Measurements from ENCODE around the gene TIAM2.

Gene TIAM2

GRCh38 chr6:155244434-155244833 is 249.3 kb downstream of the TIAM2 start:
- no peak for DNase-seq

GRCh38 chr6:155245193-155245592 is 250.1 kb downstream of the TIAM2 start:
- no peak for DNase-seq

DNA sequence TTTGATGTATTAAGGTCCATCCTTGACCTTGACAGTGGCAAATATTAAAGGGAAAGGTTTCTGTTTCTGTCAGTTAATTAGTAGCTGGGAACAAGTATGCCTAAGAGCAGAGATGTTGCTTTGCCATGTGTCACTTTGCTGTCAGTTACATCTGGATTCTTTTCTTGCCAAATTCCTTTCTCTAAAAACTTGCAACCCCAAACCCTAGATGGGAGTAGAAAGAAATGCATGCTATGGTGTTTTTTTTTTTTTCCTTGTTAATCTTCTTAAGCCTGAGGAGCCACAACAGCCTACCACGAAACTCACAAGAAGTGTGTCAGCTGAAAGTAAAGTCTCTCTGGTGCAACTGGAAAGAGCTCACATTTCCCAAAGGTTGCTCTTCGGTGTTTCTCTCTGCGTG is 250.7 kb downstream of the TIAM2 start:
- DNase-seq, result no peak

- no peak for DNase-seq
Observed at GRCh38 chr6:155246825-155247224, 251.7 kb downstream of the TIAM2 start.

- no peak for DNase-seq
Observed at GRCh38 chr6:155247618-155248007, 252.5 kb downstream of the TIAM2 start.

DNA sequence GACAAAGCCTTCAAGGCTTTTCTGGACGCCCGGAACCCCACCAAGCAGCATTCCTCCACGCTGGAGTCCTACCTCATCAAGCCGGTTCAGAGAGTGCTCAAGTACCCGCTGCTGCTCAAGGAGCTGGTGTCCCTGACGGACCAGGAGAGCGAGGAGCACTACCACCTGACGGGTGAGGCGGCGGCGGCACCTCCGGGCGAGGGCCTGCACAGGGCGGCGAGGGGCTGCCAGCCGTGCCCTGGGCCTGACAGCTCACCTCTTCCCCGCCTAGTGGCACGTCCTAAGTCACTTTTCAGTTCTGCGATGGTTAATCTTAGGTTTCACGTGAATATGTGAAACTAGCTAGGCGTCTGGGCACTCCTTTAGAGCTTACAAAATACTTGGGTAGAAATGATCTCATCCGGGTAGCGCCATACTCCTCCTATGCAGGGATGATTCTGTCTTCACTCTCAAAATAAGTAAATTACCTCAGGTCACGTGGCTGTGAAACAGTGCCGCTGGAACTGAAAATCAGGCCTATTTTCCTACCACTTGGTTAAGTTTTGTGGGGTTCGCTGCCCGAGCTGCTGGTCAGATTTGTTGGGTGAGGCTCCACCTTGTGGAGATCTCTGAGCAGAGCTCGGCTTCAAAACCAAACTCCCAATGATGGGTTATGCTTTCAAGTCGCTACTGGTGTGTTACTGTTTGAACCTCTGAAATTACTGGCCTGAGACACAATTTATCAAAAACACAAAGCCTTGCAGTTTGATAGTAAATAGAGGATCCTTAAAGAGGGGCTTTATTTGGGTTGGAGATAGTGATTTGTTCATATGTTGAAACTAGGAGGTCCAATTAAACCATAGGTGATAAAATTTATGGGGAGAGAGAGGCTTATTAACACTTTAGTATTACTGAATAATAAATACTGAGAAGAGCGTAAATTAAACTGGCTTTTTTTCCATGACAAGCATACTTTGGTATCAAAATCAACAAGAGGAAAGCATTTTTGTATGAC is 253.2 kb downstream of the TIAM2 start:
- no peak for DNase-seq

GRCh38 chr6:155250701-155251381 is 255.7 kb downstream of the TIAM2 start:
- DNase-seq, result no peak

GRCh38 chr6:155252581-155252980 is 257.5 kb downstream of the TIAM2 start:
- DNase-seq, result no peak

DNA sequence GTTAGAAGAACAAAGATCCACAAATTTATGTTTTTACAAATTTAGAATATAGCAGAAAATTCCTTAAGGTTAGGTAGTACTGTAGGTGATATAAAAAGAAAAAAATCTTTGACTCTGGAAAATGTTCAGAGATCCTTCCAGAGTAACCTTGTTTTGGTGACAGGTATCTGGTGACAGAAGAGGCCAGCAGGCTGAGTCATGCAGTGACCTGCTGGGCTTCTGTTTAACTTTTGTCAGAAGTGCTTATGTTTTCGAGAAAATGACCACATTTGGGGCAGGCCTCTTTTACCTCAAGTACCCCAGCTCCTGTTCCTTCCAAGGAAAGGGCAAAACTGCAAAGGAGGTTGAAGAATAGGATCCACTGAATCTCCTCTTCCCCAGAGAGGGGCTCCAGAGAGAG is 258.2 kb downstream of the TIAM2 start:
- DNase-seq, result no peak

DNA sequence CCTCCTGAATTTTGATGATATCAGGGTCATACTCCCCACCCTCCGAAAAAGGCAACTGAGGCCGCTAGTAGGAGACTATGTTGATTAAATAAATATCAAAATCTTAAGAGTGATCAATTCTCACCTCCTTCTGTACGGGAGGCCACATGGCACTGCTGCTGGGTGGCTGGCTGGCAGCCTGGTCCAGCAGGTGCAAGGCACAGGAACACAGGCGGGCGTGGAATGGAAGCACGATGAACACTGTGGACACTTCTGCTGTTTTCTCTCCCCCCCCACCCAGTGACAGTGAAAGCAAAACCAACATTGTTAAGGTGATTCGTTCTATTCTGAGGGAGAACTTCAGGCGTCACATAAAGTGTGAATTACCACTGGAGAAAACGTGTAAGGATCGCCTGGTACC is 259.0 kb downstream of the TIAM2 start:
- DNase-seq, result no peak

- no peak for DNase-seq
Observed at GRCh38 chr6:155256122-155256795, 261.1 kb downstream of the TIAM2 start.

- DNase-seq, result no peak
Observed at GRCh38 chr6:155257796-155258195, 262.7 kb downstream of the TIAM2 start.

DNA sequence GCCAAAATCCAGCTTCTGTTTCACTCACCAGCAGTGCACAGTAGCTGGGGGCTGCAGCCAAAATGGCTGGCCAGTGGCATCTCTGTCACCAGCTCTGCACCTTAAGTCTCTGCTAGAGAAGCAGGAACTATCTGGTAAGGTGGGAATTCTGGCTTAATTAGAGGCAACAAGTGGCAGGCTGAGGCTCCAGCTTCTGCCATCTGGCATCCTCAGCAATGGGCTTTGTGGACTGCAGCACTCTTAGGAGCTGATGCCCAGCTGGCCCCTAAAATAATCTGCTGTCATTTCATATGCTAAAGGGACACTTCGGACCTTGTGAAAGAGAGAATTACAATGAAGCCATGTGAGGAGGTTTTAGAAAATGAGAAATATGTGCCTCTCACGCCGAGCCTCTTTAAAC is 264.1 kb downstream of the TIAM2 start:
- DNase-seq, result no peak

DNA sequence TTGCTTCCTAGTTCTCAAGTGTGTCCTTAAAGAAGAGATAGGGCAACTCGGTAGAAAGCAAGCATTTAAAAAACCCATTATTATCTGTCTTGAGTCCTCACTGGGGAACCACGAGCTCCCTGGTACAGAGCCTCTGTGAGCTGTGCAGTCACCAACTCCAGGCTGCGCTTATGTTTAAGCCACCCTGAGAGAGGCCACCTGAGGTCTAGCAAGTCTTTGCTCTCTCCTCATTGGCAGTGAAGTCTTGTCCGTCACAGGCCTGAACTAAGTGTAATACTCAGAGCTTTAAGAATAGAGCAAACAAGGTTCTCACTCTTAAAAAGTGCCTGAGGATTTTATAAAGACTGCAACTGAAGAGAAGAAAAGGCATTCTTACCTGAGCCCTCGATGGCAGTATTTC is 264.8 kb downstream of the TIAM2 start:
- DNase-seq, result no peak

- no peak for DNase-seq
Observed at GRCh38 chr6:155260686-155261085, 265.6 kb downstream of the TIAM2 start.

DNA sequence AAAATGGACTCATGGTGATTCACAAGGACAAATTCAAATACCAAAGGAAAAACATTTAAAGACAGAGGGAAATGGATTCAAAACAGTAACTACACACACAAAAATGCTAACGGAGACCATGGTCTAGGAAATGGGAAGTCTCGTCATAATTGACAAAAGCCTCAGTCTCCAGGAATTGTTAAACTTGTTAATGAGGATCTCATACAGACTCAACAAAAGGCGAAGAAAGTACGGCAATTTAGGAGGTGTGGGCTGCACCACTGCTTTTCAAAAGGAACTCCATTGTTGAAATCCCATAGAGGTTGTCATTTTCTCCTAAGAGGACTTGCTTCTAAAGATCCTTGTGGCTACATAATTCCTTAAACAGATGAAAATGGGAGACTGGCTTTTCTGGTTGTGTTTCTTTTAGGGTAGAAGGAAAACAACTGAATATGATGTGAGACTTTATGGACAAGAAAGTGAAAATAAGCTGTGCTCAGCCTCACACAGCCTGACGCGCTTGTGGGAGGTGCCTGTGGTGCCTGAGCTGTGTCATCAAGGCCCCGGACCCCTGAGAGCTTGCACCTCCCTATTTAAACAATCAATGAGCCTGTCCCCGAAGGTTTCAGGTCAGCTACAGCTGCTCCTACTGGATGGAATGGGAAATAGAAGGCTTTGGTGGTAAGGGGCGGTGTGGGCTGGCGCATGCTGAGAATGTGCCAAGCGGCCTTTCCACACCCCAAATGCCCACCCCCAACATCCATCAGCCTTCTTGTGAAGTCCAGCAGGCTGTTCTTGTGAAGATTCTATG is 266.2 kb downstream of the TIAM2 start:
- no peak for DNase-seq

DNA sequence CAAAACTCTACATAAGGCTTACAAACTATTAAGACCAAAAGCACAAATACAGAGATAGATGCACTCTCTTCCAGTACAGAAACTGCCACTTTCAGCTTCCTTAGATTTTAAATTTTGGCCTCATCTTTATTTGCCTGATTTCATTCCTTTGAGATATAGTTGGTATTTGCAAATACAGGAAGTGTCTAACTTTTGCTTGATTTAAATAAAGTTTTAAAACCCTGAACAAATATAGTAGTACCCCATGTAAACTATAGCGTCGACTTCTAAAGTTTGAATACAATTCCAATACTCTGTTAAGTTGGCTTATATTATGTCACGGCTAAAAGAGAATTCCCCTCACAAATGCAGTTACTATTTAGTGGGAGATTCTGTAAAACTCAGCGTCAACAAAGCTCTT is 267.5 kb downstream of the TIAM2 start:
- no peak for DNase-seq

GRCh38 chr6:155263373-155264063 is 268.4 kb downstream of the TIAM2 start, which contains the start of gene CLDN20:
TSS of gene CLDN20 (plus strand) at chr6:155264013. CDS start at chr6:155275720, 11,707 bp downstream.
- no peak for DNase-seq

GRCh38 chr6:155264693-155265320 is 269.7 kb downstream of the TIAM2 start:
- no peak for DNase-seq

DNA sequence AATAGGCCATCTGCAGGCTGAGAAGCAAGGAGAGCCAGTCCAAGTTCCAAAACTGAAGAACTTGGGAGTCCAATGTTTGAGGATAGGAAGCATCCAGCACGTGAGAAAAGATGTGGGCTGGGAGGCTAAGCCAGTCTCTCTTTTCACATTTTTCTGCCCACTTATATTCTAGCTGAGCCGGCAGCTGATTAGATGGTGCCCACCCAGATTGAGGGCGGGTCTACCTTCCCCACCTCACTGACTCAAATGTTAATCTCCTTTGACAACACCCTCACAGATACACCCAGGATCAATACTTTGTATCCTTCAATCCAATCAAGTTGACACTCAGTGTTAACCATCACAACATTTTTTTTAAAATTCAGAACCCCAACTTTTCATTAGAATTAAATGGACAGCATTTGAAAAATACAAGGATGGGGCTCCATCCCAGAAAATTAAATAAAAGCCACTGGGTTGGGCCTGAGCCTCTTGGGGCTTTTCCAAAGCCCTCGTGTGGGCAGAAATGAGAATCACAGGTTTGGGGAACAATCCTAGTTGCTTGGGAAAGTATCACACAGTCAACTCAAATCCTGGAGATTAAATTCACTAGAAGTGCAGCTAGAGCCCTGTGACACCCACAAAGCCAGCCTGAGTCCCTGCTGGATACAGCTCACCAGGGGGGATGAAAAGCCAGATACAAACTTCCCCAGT is 270.9 kb downstream of the TIAM2 start:
- DNase-seq, result no peak

DNA sequence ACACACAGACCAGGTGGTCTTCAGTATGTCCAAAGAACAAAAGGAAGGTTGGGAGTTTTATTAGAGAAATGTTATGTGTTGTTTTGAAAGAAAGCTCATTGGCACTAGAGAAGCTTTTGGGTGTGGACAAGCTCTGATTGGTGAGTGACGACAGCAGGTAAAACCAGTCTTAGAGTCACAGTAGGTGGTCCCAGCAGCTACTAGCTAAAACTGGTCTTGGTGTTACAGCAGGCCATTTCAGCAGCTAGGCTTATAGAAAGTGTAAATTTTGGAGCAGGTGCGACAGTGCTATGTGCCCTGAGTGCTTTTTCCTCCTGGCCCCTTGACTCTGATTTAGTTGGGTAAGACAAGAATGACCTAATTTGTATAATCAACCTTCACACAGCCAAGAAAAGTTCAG is 272.3 kb downstream of the TIAM2 start:
- no peak for DNase-seq

Data from NK-92 treated with Interleukin-12 subunit alpha and Interleukin-12 subunit beta, amount 100 ng/mL, for 24 hours (cell line).